GM03348 (cell line): Measurements from ENCODE around the gene BCL2L13.
"Not testable (repeated sequence)": the region's sequence is repeated elsewhere in the genome, so short reads cannot be mapped to it uniquely, and the experiment has no call there.

Experiments used
- DNase-seq: peaks from one replicate; pipeline ENCODE4 v3.0.0; 2012; ENCODE audit warnings: low spot score

The BCL2L13 gene

DNA sequence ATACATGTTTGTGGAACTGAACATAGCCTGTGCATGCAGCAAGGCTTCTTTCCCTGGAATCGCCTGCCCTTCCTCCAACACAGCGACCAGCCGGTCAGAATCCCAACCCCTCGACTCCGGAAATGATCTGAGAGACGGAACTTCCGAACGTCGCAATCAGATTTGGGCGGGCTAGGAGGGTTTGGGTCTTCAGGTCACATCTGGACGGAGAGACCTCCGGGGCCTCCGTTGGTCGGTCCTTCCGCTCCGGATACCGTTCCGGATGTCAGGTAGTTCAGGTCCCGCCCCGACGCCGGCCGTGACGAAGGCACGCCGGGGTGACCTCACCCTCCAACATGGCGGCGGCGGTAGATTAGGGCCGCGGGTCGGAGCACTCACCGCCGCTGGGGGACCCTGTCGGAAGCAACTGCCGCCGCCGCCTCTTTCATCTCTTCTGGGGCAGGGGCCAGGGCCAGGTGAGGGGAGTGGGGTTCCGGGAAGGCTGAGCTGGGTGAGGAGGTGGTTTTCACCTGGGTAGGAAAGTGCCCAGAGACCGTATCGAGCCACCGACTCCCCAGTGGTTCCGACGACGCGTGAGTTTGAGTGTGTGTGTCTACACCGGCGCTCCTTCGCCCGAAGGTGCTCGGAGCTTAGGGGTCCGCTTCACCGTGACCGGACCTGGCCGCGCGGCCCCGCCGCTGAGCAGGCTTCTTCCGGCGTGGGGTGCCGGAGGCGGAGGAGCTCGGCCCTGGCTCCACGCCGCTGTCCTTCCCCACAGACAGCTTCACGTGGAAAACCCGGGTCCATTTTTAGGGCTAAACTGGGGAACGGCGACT, at the start of gene BCL2L13:
Gene BCL2L13 (plus strand): TSS at position 326 of the 815 bp plus-strand sequence. CDS start 16,955 bp downstream, outside the sequence.
- DNase-seq, result peak; percentile 95

- DNase-seq, result no peak
Observed at GRCh38 chr22:17589810-17590375, 48.7 kb upstream of the BCL2L13 start.

- DNase-seq, result no peak
Observed at GRCh38 chr22:17590586-17590985, 48.0 kb upstream of the BCL2L13 start.

- DNase-seq, result no peak
Observed at GRCh38 chr22:17592201-17592600, 46.4 kb upstream of the BCL2L13 start.

- DNase-seq, result no peak
Observed at GRCh38 chr22:17596226-17596625, 42.3 kb upstream of the BCL2L13 start.

GRCh38 chr22:17597217-17597616, 41.3 kb upstream of the BCL2L13 start:
- no peak for DNase-seq

DNA sequence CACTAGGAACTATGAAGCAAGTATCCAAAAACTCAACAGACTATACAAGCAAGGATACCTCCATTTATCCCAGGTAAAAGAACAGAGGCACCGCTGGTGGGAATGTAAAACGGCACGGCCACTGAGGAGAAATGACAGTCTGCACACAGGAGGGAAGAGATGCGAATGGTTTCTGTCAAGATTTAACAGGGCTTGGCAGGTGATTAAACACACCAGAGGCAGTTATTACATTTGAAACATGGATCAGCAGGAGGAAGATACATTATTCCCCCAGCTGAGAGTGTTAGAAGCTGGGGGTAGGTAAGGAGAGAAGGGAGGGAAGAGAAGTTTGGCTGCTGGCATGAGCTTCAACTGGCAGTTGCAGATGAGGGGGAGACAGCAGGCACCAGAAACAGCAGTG, 40.2 kb upstream of the BCL2L13 start:
- DNase-seq, result no peak

GRCh38 chr22:17601031-17601430, 37.5 kb upstream of the BCL2L13 start:
- DNase-seq, result no peak

- no peak for DNase-seq
Observed at GRCh38 chr22:17603668-17604067, 34.9 kb upstream of the BCL2L13 start.

GRCh38 chr22:17606496-17606895, 32.1 kb upstream of the BCL2L13 start:
- DNase-seq, result no peak

DNA sequence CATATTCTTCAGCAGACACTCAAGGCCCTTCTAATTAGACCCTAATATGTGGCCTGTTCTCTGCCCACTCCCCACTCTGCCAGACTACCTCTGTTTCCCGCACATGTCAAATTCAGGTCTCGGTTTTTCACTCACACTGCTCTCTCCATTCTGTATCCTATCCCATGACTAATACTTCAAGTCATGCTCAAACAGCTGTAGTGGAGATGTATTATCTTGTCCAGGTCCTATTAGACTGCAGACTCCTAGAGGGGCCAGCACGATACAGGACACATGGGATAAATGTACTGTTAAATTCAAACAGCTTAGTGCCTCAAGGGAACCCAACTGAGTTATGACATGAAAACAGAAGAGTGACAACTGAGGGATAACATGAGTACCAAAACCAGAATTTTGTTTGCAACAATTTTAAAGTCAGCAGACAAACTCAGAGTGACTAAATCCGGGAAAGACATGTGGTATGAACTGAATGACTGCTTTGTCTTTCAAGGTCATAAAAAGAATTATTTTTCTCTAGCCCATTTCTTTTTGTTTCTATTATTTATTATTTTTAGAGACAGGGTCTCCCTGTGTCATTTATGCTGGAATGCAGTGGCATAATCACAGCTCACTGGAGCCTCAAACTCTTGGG, 30.6 kb upstream of the BCL2L13 start:
- DNase-seq, result no peak

- DNase-seq, result no peak
Observed at GRCh38 chr22:17612057-17612456, 26.5 kb upstream of the BCL2L13 start.

DNA sequence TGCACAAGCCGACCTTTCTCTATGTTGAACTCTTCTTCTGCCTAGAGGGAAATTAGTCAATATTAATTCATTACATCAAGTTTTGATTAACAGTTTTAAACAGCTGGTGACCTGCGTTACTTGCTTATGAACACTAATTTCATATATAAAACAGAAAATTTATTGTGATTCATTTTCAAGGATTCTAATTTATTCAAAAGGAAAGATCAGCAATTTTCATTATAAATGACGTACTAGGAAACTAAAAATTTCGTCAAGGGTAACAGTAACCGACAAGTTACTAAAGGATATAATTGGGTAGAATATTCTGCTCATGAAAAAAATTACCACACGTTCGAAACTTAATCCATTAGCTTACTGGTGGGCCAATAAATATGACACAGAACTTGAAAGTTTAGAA, 25.3 kb upstream of the BCL2L13 start:
- no peak for DNase-seq

- no peak for DNase-seq
Observed at GRCh38 chr22:17627961-17628405, 10.6 kb upstream of the BCL2L13 start.

DNA sequence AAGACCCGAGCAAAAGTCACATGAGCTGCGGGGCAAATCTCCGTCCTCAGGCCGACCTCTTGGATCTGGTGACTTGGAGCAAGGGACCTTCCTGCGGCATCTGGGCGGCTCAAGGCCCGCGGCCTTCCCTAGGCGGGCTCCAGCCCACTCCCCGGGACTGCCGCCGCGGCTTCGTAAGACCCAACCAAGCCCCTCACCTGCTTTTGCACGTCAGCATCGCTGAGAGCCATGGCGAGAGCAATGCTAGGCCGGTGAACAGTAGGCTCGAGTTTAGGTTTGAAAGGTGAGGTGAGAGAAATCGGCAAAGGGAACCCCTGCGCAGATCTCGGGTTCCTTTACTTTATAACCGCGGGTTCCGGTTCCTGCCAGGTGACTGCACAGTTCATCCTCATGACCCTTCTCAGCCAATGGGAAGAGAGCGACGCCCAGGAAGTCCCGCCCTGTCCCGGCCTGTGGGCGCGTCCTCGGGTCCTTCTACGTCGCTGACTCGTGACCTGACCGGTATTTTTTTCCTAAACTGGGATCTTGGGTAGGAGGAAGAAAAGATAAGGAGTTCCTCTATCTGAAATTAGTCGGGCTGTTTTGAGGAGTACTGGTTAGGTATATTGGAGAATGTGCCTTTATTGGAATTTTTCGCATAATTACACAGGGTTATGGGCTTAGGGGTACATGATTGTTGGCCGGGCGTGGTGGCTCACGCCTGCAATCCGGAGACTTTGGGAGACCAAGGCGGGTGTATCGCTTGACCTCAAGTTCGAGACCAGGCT, 10.0 kb upstream of the BCL2L13 start, which contains the start of gene ATP6V1E1:
Gene ATP6V1E1 (minus strand): TSS at position 344 of the 767 bp plus-strand sequence. CDS start 114 bp downstream, at position 230.
- peak; percentile 99 for DNase-seq

DNA sequence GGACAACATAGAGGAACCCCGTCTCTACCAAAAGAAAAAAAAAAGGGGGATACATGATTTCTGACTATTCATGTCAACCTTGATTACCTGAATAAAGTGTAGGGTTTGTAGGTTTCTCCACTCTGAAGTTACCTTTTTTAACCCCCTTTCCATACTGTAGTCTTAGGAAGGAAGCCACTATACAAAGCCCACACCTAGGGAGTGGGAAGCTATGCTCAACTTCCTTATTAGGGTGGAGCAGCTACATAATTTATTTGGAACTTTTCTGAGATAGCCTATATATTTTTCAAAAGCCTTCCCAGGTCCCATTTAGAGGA, 9.4 kb upstream of the BCL2L13 start:
- DNase-seq, result no peak

DNA sequence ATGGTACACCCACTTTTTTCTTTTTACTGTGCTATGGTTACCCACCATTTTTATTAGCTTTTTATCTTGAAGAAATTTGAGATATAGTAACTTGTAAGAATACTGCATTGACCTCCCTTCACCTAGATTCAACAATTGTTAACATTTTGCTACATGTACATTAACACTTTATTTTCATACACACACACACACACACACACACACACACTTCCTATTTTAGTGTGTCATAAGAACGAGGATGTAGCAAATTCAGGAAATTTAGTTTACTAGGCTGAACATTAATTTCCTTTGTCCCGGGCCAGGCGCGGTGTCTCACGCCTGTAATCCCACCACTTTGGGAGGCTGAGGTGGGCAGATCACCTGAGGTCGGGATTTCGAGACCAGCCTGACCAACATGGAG, 8.9 kb upstream of the BCL2L13 start:
- DNase-seq, result no peak

DNA sequence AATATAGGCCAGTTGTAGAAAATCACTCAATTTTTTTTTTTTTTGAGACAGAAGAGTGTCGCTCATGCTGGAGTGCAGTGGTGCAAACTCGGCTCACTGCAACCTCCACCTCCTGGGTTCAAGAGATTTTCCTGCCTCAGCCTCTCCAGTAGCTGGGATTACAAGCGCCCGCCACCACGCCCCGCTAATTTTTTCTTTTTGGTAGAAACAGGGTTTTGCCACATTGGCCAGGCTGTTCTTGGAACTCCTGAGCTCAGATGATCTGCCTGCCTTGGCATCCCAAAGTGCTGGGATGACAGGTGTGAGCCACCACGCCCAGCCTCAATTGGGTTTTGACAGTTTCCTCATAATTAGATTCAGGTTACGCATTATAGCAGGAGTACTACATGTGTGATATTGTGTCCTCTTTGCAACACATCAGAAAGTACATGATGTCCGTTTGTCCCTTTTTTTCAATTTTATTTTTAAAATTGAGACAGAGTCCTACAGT, 7.4 kb upstream of the BCL2L13 start:
- no peak for DNase-seq

DNA sequence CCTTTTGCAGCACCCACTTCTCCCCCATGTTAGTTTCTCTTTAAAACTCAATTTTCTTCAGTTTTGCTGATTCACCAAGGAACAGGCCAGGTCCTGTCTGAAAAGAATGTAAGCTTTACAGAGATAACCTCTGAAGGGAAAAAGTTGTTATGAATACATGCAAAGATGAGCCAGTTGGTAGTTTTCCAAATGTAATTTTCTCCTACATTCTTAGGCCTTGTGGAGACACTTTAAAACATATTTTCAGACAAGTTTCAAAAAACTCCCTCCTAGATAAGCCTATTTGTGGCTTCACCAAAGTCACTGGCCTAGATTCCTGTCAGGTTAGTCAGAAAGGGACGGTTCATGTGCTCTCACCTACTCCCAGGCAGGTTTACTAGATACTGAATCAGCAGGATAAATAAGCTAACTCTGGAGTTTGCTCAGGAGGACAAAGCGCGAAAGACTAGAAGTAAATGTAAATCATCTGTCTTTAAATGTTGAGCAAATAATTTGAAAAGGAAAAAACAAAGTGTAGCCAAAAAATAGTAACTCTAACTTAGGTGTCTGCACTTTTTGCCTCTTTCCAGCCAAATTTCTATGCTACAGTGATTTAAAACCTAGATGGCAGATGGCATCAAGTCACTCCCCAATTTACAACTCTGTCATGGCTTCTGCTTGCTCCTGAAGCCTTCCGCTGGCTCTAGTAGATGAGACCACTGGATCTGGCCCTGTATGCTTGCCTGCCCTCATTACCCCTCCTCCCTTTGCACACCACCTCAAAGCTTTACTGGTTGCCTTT, 5.2 kb upstream of the BCL2L13 start:
- peak; percentile 48 for DNase-seq

GRCh38 chr22:17633998-17634323, 4.6 kb upstream of the BCL2L13 start:
- no peak for DNase-seq

GRCh38 chr22:17634696-17635095, 3.9 kb upstream of the BCL2L13 start:
- DNase-seq, result no peak

- DNase-seq, result not testable (repeated sequence)
Observed at GRCh38 chr22:17636850-17637249, 1.7 kb upstream of the BCL2L13 start.
